IMR-90 (cell line): ENCODE results near the gene MLX. TPM values are rescaled to one million over a fixed set of nuclear protein-coding genes. Genes with fewer than 3 reads are reported as not detected.

ENCODE experiments used
- ATAC-seq: fragments of 200-7000 bp; cut with Tn5 transposase; 2 replicates; pipeline ENCODE4 v1.9.1; 2020; ENCODE audit warnings: low read depth, mild to moderate bottlenecking, moderate library complexity
- BruUV-seq: library from RNA; stranded (reverse); fragments of 400-500 nt; replicated peaks from 2 replicates; lab custom pipeline; 2021; lab: Mats Ljungman, UMichigan
- CTCF ChIA-PET: fragments of 300-600 bp; formaldehyde crosslinking; extraction: SDS; loops from one replicate; lab custom pipeline; 2021; ENCODE audit warnings: antibody characterized with exemption; lab: Yijun Ruan, JAX
- POLR2A ChIA-PET: fragments of 300-600 bp; sonication (Branson Sonifier 250); formaldehyde crosslinking; loops from one replicate; lab custom pipeline; 2022; ENCODE audit warnings: antibody characterized with exemption; ENCODE audit not compliant: unreplicated experiment; lab: Charles Lee
- DNase-seq: peaks from one replicate; pipeline ENCODE4 v3.0.0; 2013
- H2AFZ ChIP-seq: replicated peaks from 2 replicates; pipeline ENCODE3; 2013; ENCODE audit warnings: low read length, mild to moderate bottlenecking; ENCODE audit not compliant: poor library complexity
- H2AK5ac ChIP-seq: 2 replicates; pipeline ENCODE4 v1.6.1; 2013; ENCODE audit warnings: low read depth, low read length, inconsistent platforms
- H2AK9ac ChIP-seq: replicated peaks from 2 replicates; pipeline ENCODE3; 2013; ENCODE audit warnings: mild to moderate bottlenecking, low read depth, low read length, moderate library complexity; ENCODE audit not compliant: poor library complexity
- H2BK120ac ChIP-seq: 2 replicates; pipeline ENCODE4 v1.6.1; 2013; ENCODE audit warnings: low read depth, low read length, inconsistent platforms
- H2BK15ac ChIP-seq: 3 replicates; pipeline ENCODE4 v1.6.1; 2013; ENCODE audit warnings: low read depth, low read length, inconsistent platforms
- H2BK20ac ChIP-seq: 2 replicates; pipeline ENCODE4 v1.6.1; 2013; ENCODE audit warnings: low read depth, mild to moderate bottlenecking, inconsistent platforms, low read length, moderate library complexity
- H2BK5ac ChIP-seq: 2 replicates; pipeline ENCODE4 v1.6.1; 2013; ENCODE audit warnings: mild to moderate bottlenecking, low read depth, low read length, inconsistent platforms; ENCODE audit not compliant: poor library complexity, severe bottlenecking
- H3K14ac ChIP-seq: replicated peaks from 2 replicates; pipeline ENCODE4 v1.6.1; 2013; ENCODE audit warnings: low read depth, low read length, inconsistent platforms
- H3K18ac ChIP-seq: 2 replicates; pipeline ENCODE4 v1.6.1; 2013; ENCODE audit warnings: low read depth, low read length, control low read depth
- H3K23ac ChIP-seq: 2 replicates; pipeline ENCODE4 v1.6.1; 2013; ENCODE audit warnings: low read depth, low read length, inconsistent platforms
- H3K27ac ChIP-seq: 2 replicates; pipeline ENCODE4 v1.5.1; 2013; ENCODE audit warnings: mild to moderate bottlenecking, control low read depth, low read length; ENCODE audit not compliant: insufficient read depth
- H3K27me3 ChIP-seq: 2 replicates; pipeline ENCODE4 v1.6.1; 2013; ENCODE audit warnings: low read length; ENCODE audit not compliant: control insufficient read depth, insufficient read depth
- H3K36me3 ChIP-seq: 2 replicates; pipeline ENCODE4 v1.6.1; 2013; ENCODE audit warnings: low read length, mixed read lengths; ENCODE audit not compliant: control insufficient read depth, insufficient read depth
- H3K4ac ChIP-seq: 2 replicates; pipeline ENCODE4 v1.6.1; 2013; ENCODE audit warnings: low read depth, low read length, inconsistent platforms
- H3K4me1 ChIP-seq: 2 replicates; pipeline ENCODE4 v1.6.1; 2013; ENCODE audit warnings: low read length, mixed read lengths; ENCODE audit not compliant: control insufficient read depth, insufficient read depth
- H3K4me2 ChIP-seq: 2 replicates; pipeline ENCODE4 v1.6.1; 2013; ENCODE audit warnings: low read depth, mild to moderate bottlenecking, control low read depth, low read length, moderate library complexity
- H3K4me3 ChIP-seq: 2 replicates; pipeline ENCODE4 v1.5.1; 2013; ENCODE audit warnings: low read depth, mild to moderate bottlenecking, control low read depth, low read length, moderate library complexity; ENCODE audit not compliant: insufficient read depth
- H3K56ac ChIP-seq: 2 replicates; pipeline ENCODE4 v1.6.1; 2013; ENCODE audit warnings: low read length, inconsistent platforms; ENCODE audit not compliant: insufficient read depth; ENCODE audit errors: extremely low read depth
- H3K79me1 ChIP-seq, 2 experiments: 2 replicates each; pipeline ENCODE4 v1.6.1; 2013; ENCODE audit warnings: low read length in 2 of 2, inconsistent platforms in 1 of 2, low read depth in 1 of 2
- H3K9ac ChIP-seq: 2 replicates; pipeline ENCODE4 v1.6.1; 2013; ENCODE audit warnings: low read depth, low read length, control low read depth
- H3K9me1 ChIP-seq: 2 replicates; pipeline ENCODE4 v1.6.1; 2013; ENCODE audit warnings: low read length, inconsistent platforms; ENCODE audit not compliant: insufficient read depth
- H3K9me3 ChIP-seq: 2 replicates; pipeline ENCODE4 v1.6.1; 2013; ENCODE audit warnings: low read length; ENCODE audit not compliant: control insufficient read depth, insufficient read depth
- H4K20me1 ChIP-seq: 2 replicates; pipeline ENCODE4 v1.6.1; 2013; ENCODE audit warnings: low read length, inconsistent platforms; ENCODE audit not compliant: insufficient read depth
- H4K5ac ChIP-seq: 2 replicates; pipeline ENCODE4 v1.6.1; 2013; ENCODE audit warnings: mild to moderate bottlenecking, low read depth, low read length, control low read depth
- H4K8ac ChIP-seq, 2 experiments: 2 replicates each; pipeline ENCODE4 v1.6.1; 2013; ENCODE audit warnings: low read depth in 2 of 2, low read length in 2 of 2, control low read depth in 1 of 2, inconsistent platforms in 1 of 2
- H4K91ac ChIP-seq: 2 replicates; pipeline ENCODE4 v1.6.1; 2013; ENCODE audit warnings: low read depth, low read length, inconsistent platforms; ENCODE audit not compliant: insufficient read depth
- BHLHE40 ChIP-seq: fragments of 150-350 bp; IDR thresholded peaks from 2 replicates; pipeline ENCODE4 v1.6.1; 2016; ENCODE audit warnings: mild to moderate bottlenecking, low read depth, low read length
- MAZ ChIP-seq: IDR thresholded peaks from 2 replicates; pipeline ENCODE4 v1.6.1; 2012; ENCODE audit warnings: low read depth, mild to moderate bottlenecking, low read length, improper control_type of control experiment, moderate library complexity, borderline replicate concordance
- NFE2L2 ChIP-seq: fragments of 150-350 bp; IDR thresholded peaks from 2 replicates; pipeline ENCODE4 v1.6.1; 2016; ENCODE audit warnings: low read depth, mild to moderate bottlenecking, low read length
- SMC3 ChIP-seq: fragments of 150-350 bp; IDR thresholded peaks from 2 replicates; pipeline ENCODE4 v1.6.1; 2016; ENCODE audit warnings: low read depth, mild to moderate bottlenecking, antibody characterized with exemption, low read length, moderate library complexity
- USF2 ChIP-seq: fragments of 150-350 bp; IDR thresholded peaks from 2 replicates; pipeline ENCODE4 v1.6.1; 2017; ENCODE audit warnings: mild to moderate bottlenecking, antibody characterized with exemption, low read length, low read depth
- WGBS, 2 experiments: methylation state at CpG; one replicate each; pipeline versions ENCODE4 v1.1.5 to v1.1.7; 2013; ENCODE audit warnings: missing lambda C conversion rate in 2 of 2; ENCODE audit not compliant: insufficient read length in 1 of 2; ENCODE audit errors: extremely low coverage in 2 of 2; 5-methylcytosine and 5-hydroxymethylcytosine counted together
- dilution Hi-C: fragments of 300-500 bp; cut with HindIII; formaldehyde crosslinking; loops from one replicate; pipeline ENCODE4 v1.14.3; 2018; ENCODE audit warnings: low sequenced_read_pairs; ENCODE audit not compliant: unreplicated experiment
- in situ Hi-C: fragments of 300-500 bp; cut with MboI; formaldehyde crosslinking; loops from 3 replicates; pipeline ENCODE4 v1.14.3; 2019; ENCODE audit warnings: low sequenced_read_pairs, inconsistent platforms, mixed read lengths
- intact Hi-C: fragments of 100-400 bp; cut with micrococcal nuclease; formaldehyde crosslinking; loops from 2 replicates; pipeline ENCODE4 v1.10.0; 2022
- polyA plus RNA-seq, 3 experiments: library from polyadenylated mRNA; depleted of rRNA; stranded (reverse); fragments of >200 nt; gene quantifications; 2 replicates each; pipeline ENCODE4 v1.2.3, GENCODE V29; 2012; ENCODE audit warnings: low replicate concordance in 1 of 3
- total RNA-seq: library from RNA; depleted of rRNA; stranded (reverse); fragments of >200 nt; gene quantifications from 2 replicates; pipeline ENCODE4 v1.2.3, GENCODE V29; 2012
- TF ChIP-seq, protein P1 (sequence below): fragments of 150-350 bp; IDR thresholded peaks from 2 replicates; pipeline ENCODE4 v1.6.1; 2016; ENCODE audit warnings: low read depth, mild to moderate bottlenecking, low read length, moderate library complexity, borderline replicate concordance

MLX gene
- total and polyA plus RNA-seq, 2 of the 4 experiments (the other 2 are of a cell fraction), result 37.8 to 45.6 TPM

DNA sequence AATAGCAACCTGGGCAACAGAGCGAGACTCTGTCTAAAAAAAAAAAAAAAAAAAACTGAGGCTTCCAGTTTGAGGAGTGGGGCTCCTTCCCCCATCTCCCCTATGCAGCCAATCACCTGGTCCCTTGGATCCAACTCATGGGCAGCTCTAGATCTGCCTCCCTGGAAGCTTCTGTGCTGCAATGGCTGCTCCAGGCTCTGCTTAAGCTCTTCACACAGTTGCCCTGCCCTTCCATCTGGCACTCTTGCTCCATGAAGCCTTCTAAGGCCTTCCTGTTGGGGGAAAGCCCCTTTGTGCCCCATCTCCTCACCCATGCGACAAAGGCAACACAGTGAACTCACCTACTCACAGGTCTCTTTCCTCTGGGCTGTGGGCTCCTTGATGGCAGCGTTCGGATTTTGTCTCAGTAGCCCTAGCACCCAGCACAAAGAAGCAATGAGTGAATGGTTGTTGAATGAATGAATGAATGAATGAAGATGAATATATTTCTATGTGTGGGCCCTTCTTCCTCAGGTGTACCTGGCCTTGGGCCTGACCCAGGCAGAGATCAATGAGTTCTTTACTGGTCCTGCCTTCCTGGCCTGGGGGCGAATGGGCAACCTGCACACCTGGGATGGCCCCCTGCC, 29.0 kb upstream of the MLX start:
- TF ChIP-seq BHLHE40 (no peak), SMC3 (no peak), USF2 (no peak), MAZ (no peak), NFE2L2 (no peak)
- TF ChIP-seq, protein P1, sequence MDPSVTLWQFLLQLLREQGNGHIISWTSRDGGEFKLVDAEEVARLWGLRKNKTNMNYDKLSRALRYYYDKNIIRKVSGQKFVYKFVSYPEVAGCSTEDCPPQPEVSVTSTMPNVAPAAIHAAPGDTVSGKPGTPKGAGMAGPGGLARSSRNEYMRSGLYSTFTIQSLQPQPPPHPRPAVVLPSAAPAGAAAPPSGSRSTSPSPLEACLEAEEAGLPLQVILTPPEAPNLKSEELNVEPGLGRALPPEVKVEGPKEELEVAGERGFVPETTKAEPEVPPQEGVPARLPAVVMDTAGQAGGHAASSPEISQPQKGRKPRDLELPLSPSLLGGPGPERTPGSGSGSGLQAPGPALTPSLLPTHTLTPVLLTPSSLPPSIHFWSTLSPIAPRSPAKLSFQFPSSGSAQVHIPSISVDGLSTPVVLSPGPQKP, result no peak
- WGBS, 2 experiments, result 100% methylated on average over 1 of the region's 5 CpGs; no CpG with 5 or more reads in 1 of the 2 experiments
- ChIA-PET POLR2A (no interaction called here), CTCF (interaction anchor here (0.6 kb wide), 2 partner anchors 141 to 367 kb away, joined by 3 read pairs; no protein-coding TSS in a partner anchor)
- Histone ChIP-seq H3K27me3 (no peaks in the 10 kb centered on the region), H2BK20ac (no peak overlapping the region), H2BK120ac (no peak overlapping the region), H4K20me1 (peaks cover 9% of the 10 kb centered on the region; the same call in 1 of the 2 replicates), H2AK9ac (peak overlapping the region; percentile 31), H2AFZ (no peak overlapping the region), H3K4me2 (no peak overlapping the region), H3K9ac (no peak overlapping the region), H3K56ac (no peak overlapping the region), H3K4ac (no peak overlapping the region), H3K36me3 (peaks cover 33% of the 10 kb centered on the region), H3K4me3 (no peak overlapping the region), H4K91ac (no peak overlapping the region), H3K9me1 (peaks cover 26% of the 10 kb centered on the region), H3K14ac (no peak overlapping the region), H3K23ac (no peak overlapping the region), H3K4me1 (peaks cover 10% of the 10 kb centered on the region), H3K18ac (no peak overlapping the region), H3K27ac (no peak overlapping the region), H3K9me3 (no peaks in the 10 kb centered on the region), H4K8ac (no peak overlapping the region; a peak in 1 of 4 replicates), H2AK5ac (peak overlapping the region; percentile 53; the same call in 1 of the 2 replicates), H2BK15ac (no peak overlapping the region), H3K79me1 (peaks cover 16 to 32% of the 10 kb centered on the region in 2 experiments), H2BK5ac (no peak overlapping the region), H4K5ac (no peak overlapping the region)
- intact Hi-C loops, result no loop called here
- dilution Hi-C loops, result no loop called here
- ATAC-seq (no peak), DNase-seq (no peak)
- in situ Hi-C loops, result no loop called here
- TSS peak; percentile 27 for BruUV-seq
